NCI-H146 (cell line): ENCODE measurements around the gene BBS7.

ENCODE experiments used
- DNase-seq: peaks from one replicate; lab custom pipeline; 2025; lab: John Stamatoyannopoulos, UW

The BBS7 gene

GRCh38 chr4:121869841-121870822 is at the start of gene BBS7:
Gene BBS7, minus strand, starts transcription at chr4:121870474. Its CDS starts 161 bp downstream, at chr4:121870313.
- DNase-seq: peak; percentile 96

GRCh38 chr4:121913667-121914066 is 43.4 kb upstream of the BBS7 start:
- no peak for DNase-seq

- DNase-seq: no peak
Observed at GRCh38 chr4:121908346-121908745, 38.1 kb upstream of the BBS7 start.

GRCh38 chr4:121900132-121900983 is 30.1 kb upstream of the BBS7 start:
- peak; percentile 10 for DNase-seq

- peak; percentile 8 for DNase-seq
Observed at GRCh38 chr4:121898150-121898549, 27.9 kb upstream of the BBS7 start.

- no peak for DNase-seq
Observed at GRCh38 chr4:121888134-121888533, 17.9 kb upstream of the BBS7 start.

- no peak for DNase-seq
Observed at GRCh38 chr4:121885115-121885514, 14.8 kb upstream of the BBS7 start.

- no peak for DNase-seq
Observed at GRCh38 chr4:121881158-121881557, 10.9 kb upstream of the BBS7 start.

- no peak for DNase-seq
Observed at GRCh38 chr4:121879135-121879534, 8.9 kb upstream of the BBS7 start.

GRCh38 chr4:121877041-121877773 is 6.9 kb upstream of the BBS7 start:
- DNase-seq: no peak

- DNase-seq: no peak
Observed at GRCh38 chr4:121876070-121876469, 5.8 kb upstream of the BBS7 start.

GRCh38 chr4:121875652-121876051 is 5.4 kb upstream of the BBS7 start:
- DNase-seq: no peak

- DNase-seq: no peak
Observed at GRCh38 chr4:121873604-121874003, 3.3 kb upstream of the BBS7 start.

GRCh38 chr4:121863799-121864198 is 6.5 kb downstream of the BBS7 start:
- DNase-seq: no peak

- no peak for DNase-seq
Observed at GRCh38 chr4:121861426-121861825, 8.8 kb downstream of the BBS7 start.

- DNase-seq: no peak
Observed at GRCh38 chr4:121860121-121860520, 10.2 kb downstream of the BBS7 start.

GRCh38 chr4:121851354-121851753 is 18.9 kb downstream of the BBS7 start:
- no peak for DNase-seq

- DNase-seq: no peak
Observed at GRCh38 chr4:121846662-121847061, 23.6 kb downstream of the BBS7 start.

- no peak for DNase-seq
Observed at GRCh38 chr4:121842862-121843261, 27.4 kb downstream of the BBS7 start.

- no peak for DNase-seq
Observed at GRCh38 chr4:121838136-121838535, 32.1 kb downstream of the BBS7 start.

GRCh38 chr4:121829511-121829910 is 40.8 kb downstream of the BBS7 start:
- no peak for DNase-seq

- DNase-seq: no peak
Observed at GRCh38 chr4:121827853-121828252, 42.4 kb downstream of the BBS7 start.
